Mammary epithelial cell (primary cell): Measurements from ENCODE around the gene PAXX.

ENCODE experiments used
- CTCF ChIP-seq, 2 donors: IDR thresholded peaks in 1 of 2; conservative IDR thresholded peaks in 1 of 2; 2 replicates each; pipeline ENCODE4 v1.5.1; 2011 to 2012; ENCODE audit warnings: inconsistent platforms in 2 of 2, low read length in 2 of 2, mild to moderate bottlenecking in 2 of 2, control low read depth in 1 of 2, low read depth in 1 of 2; ENCODE audit not compliant: insufficient read depth in 1 of 2; ENCODE audit errors: extremely low read depth in 1 of 2
- EZH2 ChIP-seq: IDR thresholded peaks from 2 replicates; pipeline ENCODE4 v1.6.1; 2012; ENCODE audit warnings: low read length, inconsistent platforms, borderline replicate concordance

- no peak for TF ChIP-seq CTCF (conservative IDR thresholded peaks at IDR 0.05 in 1 of 2, IDR thresholded peaks at IDR 0.05 in 1 of 2; ENCODE audit: extremely low read depth in 1 of 2, insufficient read depth in 1 of 2, low read depth in 1 of 2, low read length in 2 of 2)
- no peak for TF ChIP-seq EZH2
Observed at GRCh38 chr9:136984464-136985026, 7.7 kb upstream of the PAXX start.
